Keratinocyte (primary cell): ENCODE measurements around the gene GPX5. TPM values are rescaled to one million over a fixed set of nuclear protein-coding genes. Genes with fewer than 3 reads are reported as not detected.

ENCODE experiments used
- DNase-seq: peaks from one replicate; pipeline ENCODE4 v3.0.0-alpha.2; 2011; ENCODE audit warnings: low read depth, missing footprints, low spot score
- FAIRE-seq: peaks from 2 replicates; lab custom pipeline; 2011; peaks lifted over from hg19 to GRCh38; lab: Jason Lieb, UNC
- H2AFZ ChIP-seq: 2 replicates; pipeline ENCODE4 v1.6.0; 2012; ENCODE audit warnings: low read length, control low read depth, inconsistent platforms; ENCODE audit not compliant: control insufficient read depth
- H3K27ac ChIP-seq: 2 replicates; pipeline ENCODE4 v1.5.1; 2011; ENCODE audit warnings: low read length; ENCODE audit not compliant: control insufficient read depth, insufficient read depth
- H3K27me3 ChIP-seq: 3 replicates; pipeline ENCODE4 v1.6.0; 2011; ENCODE audit warnings: low read length; ENCODE audit not compliant: control insufficient read depth, insufficient read depth; ENCODE audit errors: extremely low read depth
- H3K36me3 ChIP-seq, 2 experiments: 2 replicates in 1 of 2; 3 replicates in 1 of 2; pipeline ENCODE4 v1.5.1; 2011; ENCODE audit warnings: low read length in 2 of 2, mild to moderate bottlenecking in 1 of 2; ENCODE audit not compliant: control insufficient read depth in 2 of 2, insufficient read depth in 2 of 2; ENCODE audit errors: extremely low read depth in 1 of 2
- H3K4me1 ChIP-seq: 3 replicates; pipeline ENCODE4 v1.5.1; 2011; ENCODE audit warnings: low read length; ENCODE audit not compliant: control insufficient read depth, insufficient read depth; ENCODE audit errors: extremely low read depth
- H3K4me2 ChIP-seq: 3 replicates; pipeline ENCODE4 v1.6.0; 2011; ENCODE audit warnings: low read depth, low read length; ENCODE audit not compliant: control insufficient read depth, insufficient read depth; ENCODE audit errors: extremely low read depth
- H3K4me3 ChIP-seq, 3 experiments: fragments of 200-600 bp in 1 of 3; sonication (generic) in 1 of 3; 2 replicates in 2 of 3; 3 replicates in 1 of 3; pipeline ENCODE4 v1.5.1; 2011 to 2016; ENCODE audit warnings: low read length in 3 of 3, mild to moderate bottlenecking in 3 of 3, control low read depth in 2 of 3, inconsistent platforms in 1 of 3, low read depth in 1 of 3, mixed read lengths in 1 of 3, mixed run types in 1 of 3, moderate library complexity in 1 of 3; ENCODE audit not compliant: control insufficient read depth in 2 of 3, insufficient read depth in 2 of 3; ENCODE audit errors: extremely low read depth in 1 of 3
- H3K79me2 ChIP-seq: 2 replicates; pipeline ENCODE4 v1.6.0; 2012; ENCODE audit warnings: low read length; ENCODE audit not compliant: control insufficient read depth, insufficient read depth
- H3K9ac ChIP-seq: 3 replicates; pipeline ENCODE4 v1.6.0; 2011; ENCODE audit warnings: low read length; ENCODE audit not compliant: control insufficient read depth, insufficient read depth; ENCODE audit errors: extremely low read depth
- H3K9me1 ChIP-seq: 3 replicates; pipeline ENCODE4 v1.6.0; 2011; ENCODE audit warnings: low read length; ENCODE audit not compliant: control insufficient read depth, insufficient read depth; ENCODE audit errors: extremely low read depth
- H3K9me3 ChIP-seq: 2 replicates; pipeline ENCODE4 v1.5.1; 2012; ENCODE audit warnings: low read depth, low read length; ENCODE audit not compliant: control insufficient read depth
- H4K20me1 ChIP-seq: 3 replicates; pipeline ENCODE4 v1.6.0; 2011; ENCODE audit warnings: low read length; ENCODE audit not compliant: control insufficient read depth, insufficient read depth; ENCODE audit errors: extremely low read depth
- EZH2 ChIP-seq: IDR thresholded peaks from one replicate; pipeline ENCODE4 v1.6.1; 2012; ENCODE audit warnings: inconsistent platforms, mild to moderate bottlenecking, low read length, moderate library complexity
- dilution Hi-C: fragments of 300-500 bp; cut with MboI; formaldehyde crosslinking; loops from one replicate; pipeline ENCODE4 v1.7.0; 2020; ENCODE audit warnings: low sequenced_read_pairs; ENCODE audit not compliant: extremely low pct_ligation_motif_present
- polyA plus RNA-seq, 5 experiments: library from polyadenylated mRNA; depleted of rRNA in 3 of 5; stranded (reverse) in 3 of 5; stranded (forward) in 1 of 5; unstranded in 1 of 5; fragments of >200 nt; gene quantifications; 1 replicate in 1 of 5; 2 replicates in 3 of 5; 3 replicates in 1 of 5; pipeline versions ENCODE4 v1.2.1 to v1.2.3, GENCODE V29; 2011 to 2012; ENCODE audit warnings: missing spikeins in 2 of 5, low read depth in 1 of 5, low replicate concordance in 1 of 5
- TF ChIP-seq, protein P1 (sequence below), 3 experiments: IDR thresholded peaks in 1 of 3; conservative IDR thresholded peaks in 1 of 3; optimal IDR thresholded peaks in 1 of 3; 2 replicates in 2 of 3; 3 replicates in 1 of 3; pipeline versions ENCODE3 to v1.5.1; 2011; ENCODE audit warnings: low read length in 3 of 3, mild to moderate bottlenecking in 3 of 3, moderate library complexity in 2 of 3, control low read depth in 1 of 3, inconsistent platforms in 1 of 3; ENCODE audit not compliant: insufficient read depth in 2 of 3; ENCODE audit errors: extremely low read depth in 1 of 3

GPX5 gene
- polyA plus RNA-seq, 1 donor (not counting 4 experiments of a cell fraction or from before 2014, with no cell fraction given): not detected

DNA sequence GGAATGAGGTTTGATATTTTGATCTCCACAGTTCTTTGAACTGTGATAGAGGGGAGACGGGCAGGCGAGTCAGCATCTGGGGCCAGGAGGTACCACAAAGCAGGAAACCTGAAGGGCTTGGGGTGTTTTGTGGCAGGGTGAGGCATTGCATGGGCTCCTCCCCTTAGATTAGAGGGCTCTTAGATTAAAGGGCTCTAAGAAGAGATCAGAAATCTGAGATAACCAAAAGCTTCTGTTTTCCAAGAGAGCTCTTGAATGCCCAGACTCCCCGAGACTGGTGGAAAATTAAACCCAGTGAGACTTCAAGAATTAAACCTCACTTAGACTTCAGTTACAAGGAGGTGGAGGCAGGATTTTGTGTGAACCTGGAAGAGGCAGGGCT lies 2.4 kb upstream of the GPX5 start:
- H3K79me2 ChIP-seq: no peaks in the 10 kb centered on the region
- H3K4me3 ChIP-seq: no peak overlapping the region
- no peak overlapping the region for H3K9ac ChIP-seq
- no peaks in the 10 kb centered on the region for H3K9me3 ChIP-seq
- no peak overlapping the region for H3K27ac ChIP-seq
- H4K20me1 ChIP-seq: no peaks in the 10 kb centered on the region
- H2AFZ ChIP-seq: no peak overlapping the region
- peaks cover 23% of the 10 kb centered on the region for H3K27me3 ChIP-seq
- DNase-seq (no peak), FAIRE-seq (no peak)
- no peaks in the 10 kb centered on the region for H3K36me3 ChIP-seq
- H3K4me2 ChIP-seq: no peak overlapping the region
- dilution Hi-C loops: no loop called here
- no peaks in the 10 kb centered on the region for H3K9me1 ChIP-seq
- TF ChIP-seq EZH2: no peak
- TF ChIP-seq, protein P1, sequence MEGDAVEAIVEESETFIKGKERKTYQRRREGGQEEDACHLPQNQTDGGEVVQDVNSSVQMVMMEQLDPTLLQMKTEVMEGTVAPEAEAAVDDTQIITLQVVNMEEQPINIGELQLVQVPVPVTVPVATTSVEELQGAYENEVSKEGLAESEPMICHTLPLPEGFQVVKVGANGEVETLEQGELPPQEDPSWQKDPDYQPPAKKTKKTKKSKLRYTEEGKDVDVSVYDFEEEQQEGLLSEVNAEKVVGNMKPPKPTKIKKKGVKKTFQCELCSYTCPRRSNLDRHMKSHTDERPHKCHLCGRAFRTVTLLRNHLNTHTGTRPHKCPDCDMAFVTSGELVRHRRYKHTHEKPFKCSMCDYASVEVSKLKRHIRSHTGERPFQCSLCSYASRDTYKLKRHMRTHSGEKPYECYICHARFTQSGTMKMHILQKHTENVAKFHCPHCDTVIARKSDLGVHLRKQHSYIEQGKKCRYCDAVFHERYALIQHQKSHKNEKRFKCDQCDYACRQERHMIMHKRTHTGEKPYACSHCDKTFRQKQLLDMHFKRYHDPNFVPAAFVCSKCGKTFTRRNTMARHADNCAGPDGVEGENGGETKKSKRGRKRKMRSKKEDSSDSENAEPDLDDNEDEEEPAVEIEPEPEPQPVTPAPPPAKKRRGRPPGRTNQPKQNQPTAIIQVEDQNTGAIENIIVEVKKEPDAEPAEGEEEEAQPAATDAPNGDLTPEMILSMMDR (optimal IDR thresholded peaks at IDR 0.05 in 1 of 3, IDR thresholded peaks at IDR 0.05 in 1 of 3, conservative IDR thresholded peaks at IDR 0.05 in 1 of 3; ENCODE audit: extremely low read depth in 1 of 3, insufficient read depth in 2 of 3, low read length in 3 of 3): no peak
- H3K4me1 ChIP-seq: no peaks in the 10 kb centered on the region

GRCh38 chr6:28530777-28531176 lies 5.1 kb downstream of the GPX5 start:
- Histone ChIP-seq H2AFZ (no peak overlapping the region), H3K9me1 (no peaks in the 10 kb centered on the region), H3K79me2 (no peaks in the 10 kb centered on the region), H3K4me2 (no peak overlapping the region), H3K27ac (no peak overlapping the region), H3K9ac (no peak overlapping the region), H3K27me3 (peaks cover 15% of the 10 kb centered on the region), H4K20me1 (no peaks in the 10 kb centered on the region), H3K4me1 (no peaks in the 10 kb centered on the region), H3K36me3 (no peaks in the 10 kb centered on the region), H3K4me3 (no peak overlapping the region), H3K9me3 (no peaks in the 10 kb centered on the region)
- TF ChIP-seq, protein P1 (optimal IDR thresholded peaks at IDR 0.05 in 1 of 3, IDR thresholded peaks at IDR 0.05 in 1 of 3, conservative IDR thresholded peaks at IDR 0.05 in 1 of 3; ENCODE audit: extremely low read depth in 1 of 3, insufficient read depth in 2 of 3, low read length in 3 of 3): no peak
- TF ChIP-seq EZH2: no peak
- dilution Hi-C loops: no loop called here
- DNase-seq: no peak
- FAIRE-seq: no peak
